ENCODE results near the gene GLYATL1B.
"Not testable (repeated sequence)": the region's sequence is repeated elsewhere in the genome, so short reads cannot be mapped to it uniquely, and the experiment has no call there.

- TF ChIP-seq, protein P1, sequence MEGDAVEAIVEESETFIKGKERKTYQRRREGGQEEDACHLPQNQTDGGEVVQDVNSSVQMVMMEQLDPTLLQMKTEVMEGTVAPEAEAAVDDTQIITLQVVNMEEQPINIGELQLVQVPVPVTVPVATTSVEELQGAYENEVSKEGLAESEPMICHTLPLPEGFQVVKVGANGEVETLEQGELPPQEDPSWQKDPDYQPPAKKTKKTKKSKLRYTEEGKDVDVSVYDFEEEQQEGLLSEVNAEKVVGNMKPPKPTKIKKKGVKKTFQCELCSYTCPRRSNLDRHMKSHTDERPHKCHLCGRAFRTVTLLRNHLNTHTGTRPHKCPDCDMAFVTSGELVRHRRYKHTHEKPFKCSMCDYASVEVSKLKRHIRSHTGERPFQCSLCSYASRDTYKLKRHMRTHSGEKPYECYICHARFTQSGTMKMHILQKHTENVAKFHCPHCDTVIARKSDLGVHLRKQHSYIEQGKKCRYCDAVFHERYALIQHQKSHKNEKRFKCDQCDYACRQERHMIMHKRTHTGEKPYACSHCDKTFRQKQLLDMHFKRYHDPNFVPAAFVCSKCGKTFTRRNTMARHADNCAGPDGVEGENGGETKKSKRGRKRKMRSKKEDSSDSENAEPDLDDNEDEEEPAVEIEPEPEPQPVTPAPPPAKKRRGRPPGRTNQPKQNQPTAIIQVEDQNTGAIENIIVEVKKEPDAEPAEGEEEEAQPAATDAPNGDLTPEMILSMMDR (IDR thresholded peaks at IDR 0.05), result not testable (repeated sequence)
- not testable (repeated sequence) for TF ChIP-seq EZH2 (IDR thresholded peaks at IDR 0.05)
These were observed 33.8 kb upstream of the GLYATL1B start for GRCh38 chr11:59052355-59052754.

All from neural progenitor cell (in vitro differentiated cells).